B cell (primary cell): ENCODE data around the gene MOB3B. TPM values are rescaled to one million over a fixed set of nuclear protein-coding genes. Genes with fewer than 3 reads are reported as not detected.

ENCODE experiments used
- ATAC-seq: fragments of 200-7000 bp; cut with Tn5 transposase; one replicate; pipeline ENCODE4 v1.10.0; 2021; ENCODE audit warnings: low read depth, mild to moderate bottlenecking, moderate number of reproducible peaks, moderate library complexity
- CTCF ChIA-PET: fragments of 350-600 bp; sonication (Branson Sonifier 250); formaldehyde crosslinking; loops from one replicate; lab custom pipeline; 2021; ENCODE audit warnings: antibody characterized with exemption, inconsistent platforms; lab: Charles Lee
- POLR2A ChIA-PET: fragments of 350-600 bp; sonication (Branson Sonifier 250); formaldehyde crosslinking; loops from one replicate; lab custom pipeline; 2021; ENCODE audit warnings: antibody characterized with exemption; lab: Charles Lee
- DNase-seq: peaks from one replicate; pipeline ENCODE4 v3.0.0; 2013
- H2AFZ ChIP-seq: 2 replicates; pipeline ENCODE4 v1.6.1; 2012; ENCODE audit warnings: mild to moderate bottlenecking, low read depth, low read length; ENCODE audit not compliant: insufficient read depth, poor library complexity, severe bottlenecking
- H3K27ac ChIP-seq, 2 donors: 1 replicate in 1 of 2; 2 replicates in 1 of 2; pipeline ENCODE4 v1.5.1; 2012 to 2013; ENCODE audit warnings: low read length in 2 of 2, mild to moderate bottlenecking in 2 of 2, moderate library complexity in 1 of 2
- H3K27me3 ChIP-seq, 4 experiments: fragments of 200-600 bp in 1 of 4; sonication (generic) in 1 of 4; replicated peaks in 1 of 4; 1 replicate in 2 of 4; 2 replicates in 2 of 4; pipeline versions ENCODE4 v1.6.1 to v1.7.0; 2013 to 2016; ENCODE audit warnings: low read length in 3 of 4, mild to moderate bottlenecking in 2 of 4, mixed read lengths in 1 of 4, moderate library complexity in 1 of 4; ENCODE audit not compliant: insufficient read depth in 4 of 4, control insufficient read depth in 3 of 4; ENCODE audit errors: control extremely low read depth in 1 of 4
- H3K36me3 ChIP-seq, 2 experiments: replicated peaks in 1 of 2; 1 replicate in 1 of 2; 2 replicates in 1 of 2; pipeline versions ENCODE4 v1.6.1 to v1.7.1; 2013; ENCODE audit warnings: low read length in 1 of 2; ENCODE audit not compliant: insufficient read depth in 2 of 2, control insufficient read depth in 1 of 2; ENCODE audit errors: control extremely low read depth in 1 of 2, extremely low read depth in 1 of 2
- H3K4me1 ChIP-seq, 2 donors: fragments of 200-600 bp in 1 of 2; sonication (generic) in 1 of 2; 1 replicate in 1 of 2; 2 replicates in 1 of 2; pipeline versions ENCODE4 v1.5.1 to v1.6.1; 2013 to 2017; ENCODE audit warnings: low read length in 2 of 2; ENCODE audit not compliant: control insufficient read depth in 2 of 2, insufficient read depth in 2 of 2
- H3K4me2 ChIP-seq: replicated peaks from 2 replicates; pipeline ENCODE3; 2012; ENCODE audit warnings: mild to moderate bottlenecking, low read depth, low read length; ENCODE audit not compliant: poor library complexity, severe bottlenecking
- H3K4me3 ChIP-seq, 5 experiments: fragments of 200-600 bp in 1 of 5; sonication (generic) in 1 of 5; 1 replicate in 3 of 5; 2 replicates in 2 of 5; pipeline versions ENCODE4 v1.5.1 to v1.7.0; 2011 to 2016; ENCODE audit warnings: low read length in 4 of 5, mild to moderate bottlenecking in 4 of 5, low read depth in 2 of 5, control low read depth in 1 of 5, moderate library complexity in 1 of 5; ENCODE audit not compliant: insufficient read depth in 1 of 5; ENCODE audit errors: control extremely low read depth in 1 of 5, extremely low read depth in 1 of 5
- H3K79me2 ChIP-seq: fragments of 200-600 bp; sonication (generic); one replicate; pipeline ENCODE4 v1.6.0; 2016; ENCODE audit warnings: low read length; ENCODE audit not compliant: control insufficient read depth, insufficient read depth
- H3K9ac ChIP-seq: fragments of 200-600 bp; sonication (generic); 2 replicates; pipeline ENCODE4 v1.6.1; 2017; ENCODE audit warnings: mild to moderate bottlenecking, low read length, moderate library complexity
- H3K9me3 ChIP-seq, 3 donors: one replicate each; pipeline versions ENCODE4 v1.6.1 to v1.7.1; 2013; ENCODE audit warnings: low read length in 2 of 3; ENCODE audit not compliant: control insufficient read depth in 2 of 3, insufficient read depth in 1 of 3; ENCODE audit errors: control extremely low read depth in 1 of 3
- H4K20me1 ChIP-seq: 2 replicates; pipeline ENCODE4 v1.6.0; 2012; ENCODE audit warnings: mild to moderate bottlenecking, low read length; ENCODE audit not compliant: insufficient read depth, control insufficient read depth, poor library complexity, severe bottlenecking
- H3K27ac Mint-ChIP-seq: one replicate; pipeline ENCODE4 v1.8.0; 2021; ENCODE audit warnings: mixed read lengths
- H3K27me3 Mint-ChIP-seq: one replicate; pipeline ENCODE4 v1.8.0; 2021; ENCODE audit warnings: mixed read lengths
- H3K4me1 Mint-ChIP-seq: one replicate; pipeline ENCODE4 v1.8.0; 2021; ENCODE audit warnings: mixed read lengths
- H3K4me3 Mint-ChIP-seq: one replicate; pipeline ENCODE4 v1.8.0; 2021; ENCODE audit warnings: mixed read lengths
- H3K9me3 Mint-ChIP-seq: one replicate; pipeline ENCODE4 v1.8.0; 2022; ENCODE audit warnings: mixed read lengths; ENCODE audit not compliant: insufficient read depth
- CTCF ChIP-seq: fragments of 200-600 bp; IDR thresholded peaks from one replicate; pipeline ENCODE4 v1.8.0; 2022; ENCODE audit warnings: antibody characterized with exemption, mild to moderate bottlenecking
- EZH2 ChIP-seq: IDR thresholded peaks from 2 replicates; pipeline ENCODE4 v1.6.1; 2012; ENCODE audit warnings: borderline replicate concordance, low read depth, mild to moderate bottlenecking, moderate library complexity, low read length; ENCODE audit not compliant: insufficient read depth, poor library complexity, severe bottlenecking
- WGBS: methylation state at CpG from one replicate; pipeline ENCODE4 v1.1.5; 2013; ENCODE audit warnings: missing lambda C conversion rate; ENCODE audit not compliant: insufficient coverage; 5-methylcytosine and 5-hydroxymethylcytosine counted together
- intact Hi-C: fragments of 100-400 bp; cut with micrococcal nuclease; formaldehyde crosslinking; loops from one replicate; pipeline ENCODE4 v1.10.0; 2022
- polyA plus RNA-seq: library from polyadenylated mRNA; depleted of rRNA; stranded (reverse); fragments of >200 nt; gene quantifications from 2 replicates; pipeline ENCODE4 v1.2.3, GENCODE V29; 2012
- total RNA-seq, 2 donors: library from RNA; stranded (reverse); fragments of 120-200 nt in 1 of 2; gene quantifications; 1 replicate in 1 of 2; 2 replicates in 1 of 2; pipeline versions ENCODE4 v1.2.3 to v1.2.4, GENCODE V29; 2013 to 2022

The MOB3B gene
- total and polyA plus RNA-seq, 2 donors (not counting 1 experiment from before 2014, with no cell fraction given): 7.3 to 7.9 TPM

GRCh38 chr9:27533311-27533710, 3.7 kb upstream of the MOB3B start:
- Mint-ChIP-seq H3K27me3 (no peaks in the 10 kb centered on the region), H3K4me3 (no peak overlapping the region), H3K9me3 (no peaks in the 10 kb centered on the region), H3K4me1 (peaks cover 22% of the 10 kb centered on the region), H3K27ac (no peak overlapping the region)
- peaks cover 18% of the 10 kb centered on the region for H3K79me2 ChIP-seq
- no peak overlapping the region for H3K4me3 ChIP-seq
- no peak for ATAC-seq
- no peak for DNase-seq
- H3K9ac ChIP-seq: no peak overlapping the region
- ChIA-PET CTCF (interaction anchor here (1.4 to 17.3 kb wide), 3 partner anchors 14 to 200 kb away, joined by 3 to 395 read pairs (median 7); no protein-coding TSS in a partner anchor), POLR2A (no interaction called here)
- H2AFZ ChIP-seq: no peak overlapping the region
- peaks cover 15 to 16% of the 10 kb centered on the region in 2 donors for H3K4me1 ChIP-seq
- no peak overlapping the region for H3K27ac ChIP-seq
- no peaks in the 10 kb centered on the region for H4K20me1 ChIP-seq
- TF ChIP-seq EZH2 (no peak), CTCF (no peak)
- H3K4me2 ChIP-seq: no peak overlapping the region
- intact Hi-C loops: no loop called here
- WGBS: no CpG with 5 or more reads among the region's 1 CpG
- H3K36me3 ChIP-seq: no peaks in the 10 kb centered on the region
- no peaks in the 10 kb centered on the region for H3K27me3 ChIP-seq
- H3K9me3 ChIP-seq: no peaks in the 10 kb centered on the region

GRCh38 chr9:27532046-27532445, 2.4 kb upstream of the MOB3B start:
- intact Hi-C loops: no loop called here
- Mint-ChIP-seq H3K9me3 (no peaks in the 10 kb centered on the region), H3K4me1 (peaks cover 34% of the 10 kb centered on the region), H3K27ac (no peak overlapping the region), H3K27me3 (no peaks in the 10 kb centered on the region), H3K4me3 (no peak overlapping the region)
- H3K36me3 ChIP-seq: no peaks in the 10 kb centered on the region
- POLR2A ChIA-PET: no interaction called here
- H2AFZ ChIP-seq: no peak overlapping the region
- no peak for ATAC-seq
- no CpG with 5 or more reads among the region's 1 CpG for WGBS
- TF ChIP-seq EZH2 (no peak), CTCF (no peak)
- H3K27ac ChIP-seq: no peak overlapping the region
- no peaks in the 10 kb centered on the region for H3K9me3 ChIP-seq
- H3K4me2 ChIP-seq: no peak overlapping the region
- H3K4me1 ChIP-seq: peaks cover 25 to 28% of the 10 kb centered on the region in 2 donors
- no peak for DNase-seq
- CTCF ChIA-PET: interaction anchor here (1.0 to 17.3 kb wide), 3 partner anchors 15 to 198 kb away, joined by 3 to 395 read pairs (median 43); no protein-coding TSS in a partner anchor
- peaks cover 31% of the 10 kb centered on the region for H3K79me2 ChIP-seq
- no peak overlapping the region for H3K9ac ChIP-seq
- no peak overlapping the region for H3K4me3 ChIP-seq
- no peaks in the 10 kb centered on the region for H4K20me1 ChIP-seq
- H3K27me3 ChIP-seq: no peaks in the 10 kb centered on the region
